ENCODE data around the gene SOX5. TPM values are rescaled to one million over a fixed set of nuclear protein-coding genes. Genes with fewer than 3 reads are reported as not detected.

SOX5 gene
- total and polyA plus RNA-seq, 11 donors, result 0.49 to 4.9 (median 2.5) TPM

DNA sequence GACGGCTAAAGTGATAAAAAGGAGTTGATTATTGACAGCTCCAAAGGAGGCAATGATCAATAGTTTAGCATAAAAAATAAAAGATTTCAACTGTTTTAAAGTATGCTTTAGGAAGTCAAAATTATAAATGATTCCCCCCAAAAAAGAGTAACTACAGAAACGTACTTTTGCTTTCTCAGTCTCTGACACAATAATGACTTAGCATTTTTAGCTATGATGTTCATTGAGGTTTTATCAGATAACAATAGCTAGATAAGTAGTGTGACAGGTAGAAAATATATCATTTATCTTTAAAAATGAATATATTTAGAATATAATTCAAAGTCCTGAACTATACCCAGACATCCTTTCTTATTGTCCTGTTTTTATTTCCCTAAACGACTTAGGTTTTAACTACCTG, 352.9 kb downstream of the SOX5 start:
- TF ChIP-seq POLR2A (IDR thresholded peaks at IDR 0.05), result no peak
- TF ChIP-seq, protein P1, sequence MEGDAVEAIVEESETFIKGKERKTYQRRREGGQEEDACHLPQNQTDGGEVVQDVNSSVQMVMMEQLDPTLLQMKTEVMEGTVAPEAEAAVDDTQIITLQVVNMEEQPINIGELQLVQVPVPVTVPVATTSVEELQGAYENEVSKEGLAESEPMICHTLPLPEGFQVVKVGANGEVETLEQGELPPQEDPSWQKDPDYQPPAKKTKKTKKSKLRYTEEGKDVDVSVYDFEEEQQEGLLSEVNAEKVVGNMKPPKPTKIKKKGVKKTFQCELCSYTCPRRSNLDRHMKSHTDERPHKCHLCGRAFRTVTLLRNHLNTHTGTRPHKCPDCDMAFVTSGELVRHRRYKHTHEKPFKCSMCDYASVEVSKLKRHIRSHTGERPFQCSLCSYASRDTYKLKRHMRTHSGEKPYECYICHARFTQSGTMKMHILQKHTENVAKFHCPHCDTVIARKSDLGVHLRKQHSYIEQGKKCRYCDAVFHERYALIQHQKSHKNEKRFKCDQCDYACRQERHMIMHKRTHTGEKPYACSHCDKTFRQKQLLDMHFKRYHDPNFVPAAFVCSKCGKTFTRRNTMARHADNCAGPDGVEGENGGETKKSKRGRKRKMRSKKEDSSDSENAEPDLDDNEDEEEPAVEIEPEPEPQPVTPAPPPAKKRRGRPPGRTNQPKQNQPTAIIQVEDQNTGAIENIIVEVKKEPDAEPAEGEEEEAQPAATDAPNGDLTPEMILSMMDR (IDR thresholded peaks at IDR 0.05), result no peak
- Histone ChIP-seq H3K4me3 (no peak overlapping the region), H3K27me3 (no peaks in the 10 kb centered on the region), H3K36me3 (no peaks in the 10 kb centered on the region), H3K27ac (no peak overlapping the region), H3K9me3 (peaks cover 0 to 33% (median 12%) of the 10 kb centered on the region in 12 donors), H3K4me1 (no peaks in the 10 kb centered on the region)
- no peak for DNase-seq
- intact Hi-C loops (cut with DNase I), result no loop called here
- ATAC-seq, result no peak
- 79 to 90% (median 85%) methylated on average over 3 of the region's 3 CpGs for WGBS, 4 donors

DNA sequence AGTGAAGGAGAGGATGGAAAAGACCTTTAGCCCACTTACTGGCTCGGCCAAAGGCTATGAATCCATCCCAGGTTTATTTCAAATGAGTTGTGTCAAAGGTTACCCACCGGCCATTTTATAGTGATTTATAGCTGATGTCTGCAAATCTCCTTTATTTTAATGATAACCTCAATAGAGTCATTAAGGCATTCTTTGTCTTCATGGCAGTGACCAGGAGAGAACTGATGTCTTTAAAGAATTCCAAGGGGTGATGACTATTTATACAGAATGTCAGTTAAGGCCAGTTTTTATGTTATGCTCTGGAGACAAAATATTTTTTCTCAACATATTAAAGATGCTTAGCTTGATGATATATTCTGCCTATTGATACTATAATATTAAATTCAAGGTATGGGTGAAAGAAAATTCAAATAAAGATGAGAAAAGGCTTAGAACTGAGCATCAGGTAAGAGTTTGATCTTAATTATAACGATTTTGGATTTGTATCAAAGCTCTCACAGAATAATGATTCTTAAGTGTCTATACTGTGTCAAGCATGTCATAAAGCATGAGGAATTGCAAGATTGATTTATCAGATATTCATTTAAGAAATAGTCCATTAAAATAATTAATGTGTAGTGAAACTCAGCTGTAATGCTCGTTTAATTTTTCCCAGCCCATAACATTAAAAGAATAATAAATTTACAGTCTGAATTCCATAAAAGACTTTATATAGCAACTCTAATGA, 361.5 kb downstream of the SOX5 start:
- H3K27ac ChIP-seq, result no peak overlapping the region
- no peak for ATAC-seq

DNA sequence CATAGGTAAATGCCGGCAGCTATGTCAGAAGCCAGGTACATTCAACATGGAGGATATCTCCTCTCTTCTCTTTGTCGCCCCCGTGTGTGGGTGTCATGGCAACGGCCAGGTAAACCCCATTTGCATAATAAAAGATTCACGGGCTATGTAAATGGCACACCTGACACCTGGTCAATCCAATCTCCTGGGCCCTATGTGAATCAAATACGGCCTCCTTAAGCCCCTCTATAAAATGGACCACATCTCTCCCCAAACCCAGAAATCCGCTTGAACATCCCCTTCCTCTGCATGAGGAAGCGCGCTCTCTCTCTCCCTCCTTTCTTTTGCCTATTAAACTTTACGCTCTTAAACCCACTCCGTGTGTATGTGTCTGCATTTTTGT, 363.7 kb downstream of the SOX5 start:
- TF ChIP-seq, protein P1 (IDR thresholded peaks at IDR 0.05), result no peak
- TF ChIP-seq POLR2A (IDR thresholded peaks at IDR 0.05), result no peak
- intact Hi-C loops (cut with DNase I), result loop anchor here in 1 of 10 donors (2.0 kb wide), 1 partner anchor 17 kb away; no protein-coding TSS in a partner anchor
- H3K4me3 ChIP-seq, result no peak overlapping the region
- 81 to 87% (median 82%) methylated on average over 11 of the region's 11 CpGs for WGBS, 4 donors
- no peaks in the 10 kb centered on the region for H3K36me3 ChIP-seq
- DNase-seq, result no peak
- ATAC-seq, result no peak
- H3K27me3 ChIP-seq, result no peaks in the 10 kb centered on the region
- H3K27ac ChIP-seq, result no peak overlapping the region
- no peaks in the 10 kb centered on the region for H3K9me3 ChIP-seq
- H3K4me1 ChIP-seq, result no peaks in the 10 kb centered on the region

More for the DNA sequence above, 361.5 kb downstream of the SOX5 start:
- WGBS, 4 donors, result 67 to 82% (median 72%) methylated on average over 4 of the region's 4 CpGs
- no peak overlapping the region for H3K4me3 ChIP-seq
- H3K4me1 ChIP-seq, result no peaks in the 10 kb centered on the region
- no peaks in the 10 kb centered on the region for H3K9me3 ChIP-seq
- no peaks in the 10 kb centered on the region for H3K36me3 ChIP-seq
- intact Hi-C loops (cut with DNase I), result loop anchor here in 1 of 10 donors (2.0 kb wide), 1 partner anchor 19 kb away; no protein-coding TSS in a partner anchor
- H3K27me3 ChIP-seq, result no peaks in the 10 kb centered on the region
- DNase-seq, result no peak
- TF ChIP-seq, protein P1 (IDR thresholded peaks at IDR 0.05), result no peak
- TF ChIP-seq POLR2A (IDR thresholded peaks at IDR 0.05), result no peak

DNA sequence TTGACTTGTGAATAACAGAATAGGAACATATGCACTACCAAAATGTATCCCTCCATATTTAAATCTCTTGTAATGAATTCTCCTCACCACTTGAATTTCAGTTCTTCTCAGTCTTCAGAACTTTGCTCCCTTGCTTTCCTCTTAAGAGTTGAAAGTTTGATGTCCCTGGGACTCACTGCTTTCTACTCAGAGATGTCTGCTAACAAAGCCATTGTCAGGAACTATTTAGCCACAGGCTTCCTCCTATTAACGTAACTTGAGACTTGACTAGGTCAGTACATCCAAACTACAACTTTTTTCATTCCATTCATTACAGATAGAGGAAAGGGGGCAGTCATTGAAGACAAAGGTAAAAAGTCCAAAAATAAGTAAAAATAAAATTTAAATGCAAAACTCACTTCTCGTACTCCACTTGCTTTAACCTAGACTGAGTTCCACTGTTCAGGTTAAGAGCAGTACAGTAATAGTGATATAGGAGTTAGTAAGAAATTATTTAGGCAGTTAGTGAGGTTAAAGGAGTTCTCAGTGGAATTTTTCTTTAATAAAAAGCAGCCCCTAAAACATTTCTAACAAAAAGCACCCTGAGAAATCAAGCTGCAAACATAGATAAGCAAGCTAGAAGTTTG, 364.2 kb downstream of the SOX5 start:
- TF ChIP-seq, protein P1 (IDR thresholded peaks at IDR 0.05), result no peak
- no peak for TF ChIP-seq POLR2A (IDR thresholded peaks at IDR 0.05)
- 84 to 89% (median 85%) methylated on average over 2 of the region's 2 CpGs for WGBS, 4 donors
- Histone ChIP-seq H3K36me3 (no peaks in the 10 kb centered on the region), H3K27ac (no peak overlapping the region), H3K4me3 (no peak overlapping the region), H3K27me3 (no peaks in the 10 kb centered on the region), H3K4me1 (no peaks in the 10 kb centered on the region), H3K9me3 (no peaks in the 10 kb centered on the region)
- DNase-seq, result no peak
- no peak for ATAC-seq
- intact Hi-C loops (cut with DNase I), result no loop called here

Data from heart left ventricle (tissue), 16 donors.